ENCODE data around the gene ZFYVE21.

- TF ChIP-seq, protein P1, sequence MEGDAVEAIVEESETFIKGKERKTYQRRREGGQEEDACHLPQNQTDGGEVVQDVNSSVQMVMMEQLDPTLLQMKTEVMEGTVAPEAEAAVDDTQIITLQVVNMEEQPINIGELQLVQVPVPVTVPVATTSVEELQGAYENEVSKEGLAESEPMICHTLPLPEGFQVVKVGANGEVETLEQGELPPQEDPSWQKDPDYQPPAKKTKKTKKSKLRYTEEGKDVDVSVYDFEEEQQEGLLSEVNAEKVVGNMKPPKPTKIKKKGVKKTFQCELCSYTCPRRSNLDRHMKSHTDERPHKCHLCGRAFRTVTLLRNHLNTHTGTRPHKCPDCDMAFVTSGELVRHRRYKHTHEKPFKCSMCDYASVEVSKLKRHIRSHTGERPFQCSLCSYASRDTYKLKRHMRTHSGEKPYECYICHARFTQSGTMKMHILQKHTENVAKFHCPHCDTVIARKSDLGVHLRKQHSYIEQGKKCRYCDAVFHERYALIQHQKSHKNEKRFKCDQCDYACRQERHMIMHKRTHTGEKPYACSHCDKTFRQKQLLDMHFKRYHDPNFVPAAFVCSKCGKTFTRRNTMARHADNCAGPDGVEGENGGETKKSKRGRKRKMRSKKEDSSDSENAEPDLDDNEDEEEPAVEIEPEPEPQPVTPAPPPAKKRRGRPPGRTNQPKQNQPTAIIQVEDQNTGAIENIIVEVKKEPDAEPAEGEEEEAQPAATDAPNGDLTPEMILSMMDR (IDR thresholded peaks at IDR 0.05) = no peak
- TF ChIP-seq POLR2A (IDR thresholded peaks at IDR 0.05) = no peak
Observed at GRCh38 chr14:103669370-103669769, 46.2 kb upstream of the ZFYVE21 start.
